ENCODE data around the gene NANOG. TPM values are rescaled to one million over a fixed set of nuclear protein-coding genes. Genes with fewer than 3 reads are reported as not detected.
"Not testable (repeated sequence)": the region's sequence is repeated elsewhere in the genome, so short reads cannot be mapped to it uniquely, and the experiment has no call there.

NANOG gene
- polyA plus RNA-seq, 1 donor: 0.10 TPM

GRCh38 chr12:7798750-7799308, 9.6 kb downstream of the NANOG start:
- H3K27me3 ChIP-seq (ENCODE audit: control insufficient read depth, insufficient read depth, low read length); H3K9me3 ChIP-seq (ENCODE audit: control insufficient read depth, low read depth, low read length); H3K36me3 ChIP-seq (ENCODE audit: control insufficient read depth, insufficient read depth, low read length); H3K27ac ChIP-seq (ENCODE audit: low read length); H3K4me3 ChIP-seq (ENCODE audit: low read length); H3K4me1 ChIP-seq (ENCODE audit: control insufficient read depth, insufficient read depth, low read length); DNase-seq: not testable (repeated sequence)
- WGBS (ENCODE audit: insufficient coverage, low lambda C conversion rate): no CpG with 5 or more reads among the region's 4 CpGs

- DNase-seq: no peak
- Histone ChIP-seq H3K4me3 (ENCODE audit: low read length) (no peak overlapping the region), H3K9me3 (ENCODE audit: control insufficient read depth, low read depth, low read length) (no peaks in the 10 kb centered on the region), H3K36me3 (ENCODE audit: control insufficient read depth, insufficient read depth, low read length) (no peaks in the 10 kb centered on the region), H3K27ac (ENCODE audit: low read length) (no peak overlapping the region), H3K27me3 (ENCODE audit: control insufficient read depth, insufficient read depth, low read length) (no peaks in the 10 kb centered on the region), H3K4me1 (ENCODE audit: control insufficient read depth, insufficient read depth, low read length) (no peaks in the 10 kb centered on the region)
- WGBS (ENCODE audit: insufficient coverage, low lambda C conversion rate): no CpG with 5 or more reads among the region's 4 CpGs
Measured at GRCh38 chr12:7801460-7801859, 12.3 kb downstream of the NANOG start.

- H3K9me3 ChIP-seq (ENCODE audit: control insufficient read depth, low read depth, low read length); H3K4me3 ChIP-seq (ENCODE audit: low read length); H3K36me3 ChIP-seq (ENCODE audit: control insufficient read depth, insufficient read depth, low read length); H3K27ac ChIP-seq (ENCODE audit: low read length); H3K4me1 ChIP-seq (ENCODE audit: control insufficient read depth, insufficient read depth, low read length); H3K27me3 ChIP-seq (ENCODE audit: control insufficient read depth, insufficient read depth, low read length); DNase-seq: not testable (repeated sequence)
- 94% methylated on average over 3 of the region's 6 CpGs for WGBS (ENCODE audit: insufficient coverage, low lambda C conversion rate)
Measured at GRCh38 chr12:7806319-7806718, 17.1 kb downstream of the NANOG start.

- no peaks in the 10 kb centered on the region for H3K36me3 ChIP-seq (ENCODE audit: control insufficient read depth, insufficient read depth, low read length)
- no peaks in the 10 kb centered on the region for H3K27me3 ChIP-seq (ENCODE audit: control insufficient read depth, insufficient read depth, low read length)
- H3K4me1 ChIP-seq (ENCODE audit: control insufficient read depth, insufficient read depth, low read length): no peaks in the 10 kb centered on the region
- H3K9me3 ChIP-seq (ENCODE audit: control insufficient read depth, low read depth, low read length): no peaks in the 10 kb centered on the region
- no peak overlapping the region for H3K27ac ChIP-seq (ENCODE audit: low read length)
- H3K4me3 ChIP-seq (ENCODE audit: low read length): no peak overlapping the region
- WGBS (ENCODE audit: insufficient coverage, low lambda C conversion rate): no CpG with 5 or more reads among the region's 2 CpGs
- DNase-seq: peak; percentile 35 to 51
Measured at GRCh38 chr12:7806863-7807487, 17.8 kb downstream of the NANOG start.

- WGBS (ENCODE audit: insufficient coverage, low lambda C conversion rate): no CpG with 5 or more reads among the region's 4 CpGs
- not testable (repeated sequence) for H3K4me3 ChIP-seq (ENCODE audit: low read length); H3K9me3 ChIP-seq (ENCODE audit: control insufficient read depth, low read depth, low read length); H3K4me1 ChIP-seq (ENCODE audit: control insufficient read depth, insufficient read depth, low read length); H3K27ac ChIP-seq (ENCODE audit: low read length); H3K27me3 ChIP-seq (ENCODE audit: control insufficient read depth, insufficient read depth, low read length); H3K36me3 ChIP-seq (ENCODE audit: control insufficient read depth, insufficient read depth, low read length); DNase-seq
Measured at GRCh38 chr12:7825754-7826153, 36.6 kb downstream of the NANOG start.

GRCh38 chr12:7829737-7830136, 40.5 kb downstream of the NANOG start:
- not testable (repeated sequence) for DNase-seq; H3K9me3 ChIP-seq (ENCODE audit: control insufficient read depth, low read depth, low read length); H3K4me1 ChIP-seq (ENCODE audit: control insufficient read depth, insufficient read depth, low read length); H3K4me3 ChIP-seq (ENCODE audit: low read length); H3K27me3 ChIP-seq (ENCODE audit: control insufficient read depth, insufficient read depth, low read length); H3K36me3 ChIP-seq (ENCODE audit: control insufficient read depth, insufficient read depth, low read length); H3K27ac ChIP-seq (ENCODE audit: low read length)
- WGBS (ENCODE audit: insufficient coverage, low lambda C conversion rate): no CpG with 5 or more reads among the region's 4 CpGs

GRCh38 chr12:7832059-7832696, 43.0 kb downstream of the NANOG start:
- Histone ChIP-seq H3K27me3 (ENCODE audit: control insufficient read depth, insufficient read depth, low read length) (no peaks in the 10 kb centered on the region), H3K4me3 (ENCODE audit: low read length) (no peak overlapping the region), H3K4me1 (ENCODE audit: control insufficient read depth, insufficient read depth, low read length) (no peaks in the 10 kb centered on the region), H3K27ac (ENCODE audit: low read length) (no peak overlapping the region), H3K36me3 (ENCODE audit: control insufficient read depth, insufficient read depth, low read length) (no peaks in the 10 kb centered on the region), H3K9me3 (ENCODE audit: control insufficient read depth, low read depth, low read length) (no peaks in the 10 kb centered on the region)
- DNase-seq: peak; percentile 1 to 24
- WGBS (ENCODE audit: insufficient coverage, low lambda C conversion rate): no CpG with 5 or more reads among the region's 6 CpGs

GRCh38 chr12:7833201-7833600, 44.0 kb downstream of the NANOG start:
- H3K36me3 ChIP-seq (ENCODE audit: control insufficient read depth, insufficient read depth, low read length); H3K27me3 ChIP-seq (ENCODE audit: control insufficient read depth, insufficient read depth, low read length); H3K9me3 ChIP-seq (ENCODE audit: control insufficient read depth, low read depth, low read length); H3K4me1 ChIP-seq (ENCODE audit: control insufficient read depth, insufficient read depth, low read length); H3K4me3 ChIP-seq (ENCODE audit: low read length); DNase-seq; H3K27ac ChIP-seq (ENCODE audit: low read length): not testable (repeated sequence)
- WGBS (ENCODE audit: insufficient coverage, low lambda C conversion rate): no CpG with 5 or more reads among the region's 6 CpGs

GRCh38 chr12:7833831-7834230, 44.6 kb downstream of the NANOG start:
- no CpG with 5 or more reads among the region's 4 CpGs for WGBS (ENCODE audit: insufficient coverage, low lambda C conversion rate)
- DNase-seq: no peak
- Histone ChIP-seq H3K9me3 (ENCODE audit: control insufficient read depth, low read depth, low read length) (no peaks in the 10 kb centered on the region), H3K4me3 (ENCODE audit: low read length) (no peak overlapping the region), H3K36me3 (ENCODE audit: control insufficient read depth, insufficient read depth, low read length) (no peaks in the 10 kb centered on the region), H3K27ac (ENCODE audit: low read length) (no peak overlapping the region), H3K4me1 (ENCODE audit: control insufficient read depth, insufficient read depth, low read length) (no peaks in the 10 kb centered on the region), H3K27me3 (ENCODE audit: control insufficient read depth, insufficient read depth, low read length) (no peaks in the 10 kb centered on the region)

GRCh38 chr12:7834701-7835100, 45.5 kb downstream of the NANOG start:
- no CpG with 5 or more reads among the region's 1 CpG for WGBS (ENCODE audit: insufficient coverage, low lambda C conversion rate)
- Histone ChIP-seq H3K27ac (ENCODE audit: low read length) (no peak overlapping the region), H3K4me3 (ENCODE audit: low read length) (no peak overlapping the region), H3K27me3 (ENCODE audit: control insufficient read depth, insufficient read depth, low read length) (no peaks in the 10 kb centered on the region), H3K36me3 (ENCODE audit: control insufficient read depth, insufficient read depth, low read length) (no peaks in the 10 kb centered on the region), H3K4me1 (ENCODE audit: control insufficient read depth, insufficient read depth, low read length) (no peaks in the 10 kb centered on the region), H3K9me3 (ENCODE audit: control insufficient read depth, low read depth, low read length) (no peaks in the 10 kb centered on the region)
- DNase-seq: no peak

- Histone ChIP-seq H3K9me3 (ENCODE audit: control insufficient read depth, low read depth, low read length) (no peaks in the 10 kb centered on the region), H3K36me3 (ENCODE audit: control insufficient read depth, insufficient read depth, low read length) (no peaks in the 10 kb centered on the region), H3K27me3 (ENCODE audit: control insufficient read depth, insufficient read depth, low read length) (no peaks in the 10 kb centered on the region), H3K4me1 (ENCODE audit: control insufficient read depth, insufficient read depth, low read length) (no peaks in the 10 kb centered on the region), H3K4me3 (ENCODE audit: low read length) (no peak overlapping the region), H3K27ac (ENCODE audit: low read length) (no peak overlapping the region)
- WGBS (ENCODE audit: insufficient coverage, low lambda C conversion rate): no CpG with 5 or more reads among the region's 9 CpGs
- DNase-seq: no peak
Measured at GRCh38 chr12:7835116-7835515, 45.9 kb downstream of the NANOG start.
